Ramos (cell line): ENCODE data around the gene CPEB1.

Source experiments
- in situ Hi-C: fragments of 300-500 bp; cut with MboI; formaldehyde crosslinking; loops from one replicate; pipeline ENCODE4 v1.14.3; 2022; ENCODE audit warnings: low sequenced_read_pairs; ENCODE audit not compliant: unreplicated experiment

The CPEB1 gene

DNA sequence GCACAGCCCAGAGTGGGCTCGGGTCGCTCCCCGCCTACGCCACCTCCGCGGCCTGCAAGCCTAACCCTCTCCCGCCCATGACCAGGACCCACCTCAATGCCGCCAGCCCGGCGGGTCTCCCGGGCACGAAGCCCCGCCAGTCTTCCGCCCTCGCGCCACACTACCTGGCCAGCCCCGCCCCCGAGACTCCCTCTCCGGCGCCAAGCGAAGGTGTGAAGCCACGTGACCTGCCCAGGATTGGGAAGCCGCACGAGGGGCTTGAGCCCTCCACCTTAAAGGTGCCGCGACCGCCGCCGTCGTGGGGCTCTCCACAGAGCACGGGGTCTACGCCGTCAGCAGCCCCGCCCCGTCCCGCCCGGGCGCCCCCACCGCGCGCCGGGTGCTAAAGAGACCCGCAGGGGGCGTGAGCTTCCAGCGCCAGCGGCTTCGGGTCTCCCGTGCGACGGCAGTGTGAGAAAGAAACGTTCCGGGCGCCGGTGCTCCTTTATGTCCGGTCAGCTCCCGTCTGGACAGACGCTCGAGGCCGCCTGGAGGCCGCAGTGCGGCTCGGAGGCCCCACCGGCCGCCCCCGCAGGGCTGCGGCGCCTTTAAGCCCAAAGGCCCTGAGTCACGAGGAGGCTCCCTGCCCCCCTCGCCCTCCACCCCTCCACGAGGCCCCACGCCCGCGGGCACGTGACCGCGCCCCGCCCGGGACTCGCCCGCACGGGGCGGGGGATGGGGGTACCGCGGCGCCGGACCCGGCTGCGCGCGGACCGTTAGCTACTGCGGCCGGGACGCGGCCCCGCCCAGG is at the start of gene CPEB1:
Gene CPEB1, minus strand, starts transcription at position 319 of the 790 bp plus-strand sequence. CDS start 18,904 bp downstream, outside the sequence.
- in situ Hi-C loops = no loop called here

DNA sequence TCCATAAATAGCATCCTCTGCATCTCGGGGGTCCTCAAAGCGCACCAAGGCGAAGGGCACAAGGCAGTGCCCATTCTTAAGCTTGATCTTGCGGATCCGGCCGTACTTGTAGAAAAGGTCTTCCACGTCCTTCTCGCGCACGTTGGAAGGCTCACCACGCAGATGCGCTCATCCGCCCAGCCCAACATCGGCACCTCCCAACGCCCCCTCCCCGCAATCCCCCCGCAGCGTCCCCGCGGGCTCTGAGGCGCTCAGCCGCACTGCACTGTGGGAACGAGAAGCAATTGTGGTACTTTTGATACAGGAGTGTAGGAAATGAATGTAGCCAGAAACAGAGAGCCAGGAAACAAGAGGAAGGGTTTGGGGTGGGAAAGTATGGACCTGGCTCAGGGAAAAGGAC is 45.0 kb upstream of the CPEB1 start:
- in situ Hi-C loops = no loop called here

DNA sequence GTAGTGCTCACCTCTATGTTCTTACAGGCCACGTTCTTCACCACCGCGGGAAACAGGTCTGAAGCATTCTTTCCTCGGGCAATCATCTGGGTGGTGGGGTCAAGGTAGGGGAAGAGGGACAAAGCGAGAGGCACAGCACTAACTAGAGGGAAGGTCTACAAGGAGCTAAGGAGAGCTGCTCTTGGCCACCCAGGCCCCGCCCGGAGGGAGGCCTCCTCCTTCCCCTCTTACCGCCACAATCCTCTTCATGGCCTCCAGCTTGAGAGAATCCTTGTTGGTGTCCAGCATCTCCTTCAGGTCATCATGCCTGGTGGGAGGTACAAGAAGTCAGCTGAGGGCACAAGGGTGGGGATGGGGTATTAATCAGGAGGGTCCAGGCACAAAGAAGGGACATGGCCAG is 42.0 kb upstream of the CPEB1 start:
- in situ Hi-C loops = no loop called here

DNA sequence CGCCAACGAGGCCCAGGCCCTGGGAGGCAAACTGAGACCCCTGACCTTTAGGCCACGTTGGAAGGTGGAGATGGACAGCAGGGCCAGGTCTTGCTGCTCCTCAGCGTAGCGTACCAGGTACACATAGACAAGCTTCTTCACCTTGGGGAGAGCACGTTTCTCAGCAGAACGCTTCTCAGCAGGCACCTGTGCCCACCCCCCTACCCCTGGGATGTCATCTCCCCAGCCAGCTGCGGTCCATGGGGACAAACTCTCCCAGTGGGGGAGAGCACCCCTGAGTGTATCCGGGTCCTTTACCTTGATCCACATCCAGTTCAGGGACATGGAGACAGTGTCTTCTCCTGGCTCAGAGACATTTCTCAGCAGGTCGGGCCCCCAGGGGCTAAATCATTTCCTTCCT is 41.5 kb upstream of the CPEB1 start:
- in situ Hi-C loops = no loop called here

DNA sequence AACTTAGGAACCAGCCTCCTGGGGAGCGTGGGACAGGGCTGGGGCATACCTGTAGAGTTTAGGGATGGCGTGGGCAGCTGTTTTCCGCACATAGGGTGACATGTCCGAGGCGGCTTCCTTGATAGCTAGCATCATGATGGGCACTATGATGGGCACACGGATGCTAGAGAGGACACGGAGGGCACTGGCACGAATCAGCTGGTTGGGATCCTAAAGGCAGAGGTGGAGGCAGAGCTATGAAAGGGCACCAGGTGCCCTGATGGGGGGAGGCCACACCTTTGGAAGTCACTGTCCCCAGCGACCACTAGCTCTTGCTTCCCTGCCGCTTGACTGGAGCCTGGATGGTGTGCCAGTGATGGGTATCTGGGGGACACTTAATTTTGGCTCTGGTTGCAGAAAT is 34.2 kb upstream of the CPEB1 start:
- in situ Hi-C loops = no loop called here

DNA sequence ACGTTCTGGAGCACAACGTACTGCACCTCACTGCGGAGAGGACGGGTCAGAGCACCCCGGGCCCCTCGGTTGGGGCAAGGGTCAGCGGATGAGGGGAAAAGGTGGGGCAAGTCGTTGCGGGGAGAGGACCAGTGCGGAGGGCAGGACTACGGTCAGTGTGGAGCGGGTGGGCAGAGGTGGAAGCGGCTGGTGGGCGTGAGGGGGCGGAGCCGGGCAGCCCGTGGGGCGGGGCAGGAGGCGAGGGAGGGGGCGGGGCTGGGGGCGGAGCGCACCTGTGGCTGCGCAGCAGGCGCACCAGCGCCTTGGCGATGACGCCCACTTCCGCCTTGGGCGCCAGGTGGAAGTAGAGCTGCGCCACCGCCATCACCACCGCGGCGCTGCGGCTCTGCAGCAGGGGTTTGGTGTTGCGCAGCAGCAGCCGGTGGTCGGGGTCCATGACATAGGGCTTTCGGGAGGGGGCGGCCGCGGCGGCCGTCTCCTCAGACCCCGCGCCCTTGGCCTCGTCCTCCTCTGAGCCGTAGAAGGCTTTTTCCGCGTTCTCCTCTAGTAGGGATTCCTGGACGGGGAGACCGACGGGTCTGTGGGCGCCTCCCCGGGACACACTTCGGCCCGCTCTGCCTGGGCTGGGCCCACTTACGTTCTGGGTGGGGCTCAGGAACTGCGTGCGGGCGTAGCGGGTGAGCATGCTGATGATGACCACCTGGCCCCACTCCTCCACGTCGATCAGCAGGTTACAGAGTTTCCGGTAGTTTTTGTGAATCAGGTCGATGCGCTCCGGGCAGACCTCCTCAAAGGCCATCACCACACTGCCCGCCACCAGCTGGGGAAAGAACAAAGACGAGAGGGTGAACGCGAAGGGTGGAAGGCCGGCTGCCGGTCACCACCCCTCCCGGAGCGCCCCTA is 33.3 kb upstream of the CPEB1 start:
- in situ Hi-C loops = no loop called here

- in situ Hi-C loops = no loop called here
Measured at GRCh38 chr15:82679626-82680199, 32.5 kb upstream of the CPEB1 start.

DNA sequence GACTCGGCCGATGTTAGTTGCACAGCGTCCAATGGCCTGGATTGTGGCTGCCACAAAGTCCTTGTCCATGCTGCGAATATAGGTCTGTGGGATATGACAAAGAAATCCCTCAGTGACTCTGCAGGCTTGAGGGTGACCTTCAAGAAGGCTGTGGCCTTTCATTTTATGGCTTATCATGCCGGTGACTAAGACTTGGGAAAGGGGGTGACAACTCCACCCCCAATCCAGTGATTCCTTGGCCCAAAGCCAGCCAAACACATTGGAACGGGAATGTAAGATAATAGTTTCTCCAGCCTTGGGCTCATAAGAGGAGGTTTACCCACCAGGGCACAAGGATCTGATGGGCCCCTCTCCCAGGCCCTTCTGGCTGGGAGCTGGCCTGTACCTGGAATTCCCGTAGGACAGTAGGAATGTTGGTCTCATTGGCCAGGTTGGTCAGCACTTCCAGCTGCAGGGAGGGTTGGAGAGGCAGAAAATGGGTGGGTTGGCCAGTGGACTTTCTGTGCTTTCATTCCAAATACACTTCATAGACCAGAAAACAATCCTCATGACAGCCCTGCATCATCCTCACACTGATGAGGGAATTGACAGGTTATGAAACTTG is 30.7 kb upstream of the CPEB1 start:
- in situ Hi-C loops = no loop called here

DNA sequence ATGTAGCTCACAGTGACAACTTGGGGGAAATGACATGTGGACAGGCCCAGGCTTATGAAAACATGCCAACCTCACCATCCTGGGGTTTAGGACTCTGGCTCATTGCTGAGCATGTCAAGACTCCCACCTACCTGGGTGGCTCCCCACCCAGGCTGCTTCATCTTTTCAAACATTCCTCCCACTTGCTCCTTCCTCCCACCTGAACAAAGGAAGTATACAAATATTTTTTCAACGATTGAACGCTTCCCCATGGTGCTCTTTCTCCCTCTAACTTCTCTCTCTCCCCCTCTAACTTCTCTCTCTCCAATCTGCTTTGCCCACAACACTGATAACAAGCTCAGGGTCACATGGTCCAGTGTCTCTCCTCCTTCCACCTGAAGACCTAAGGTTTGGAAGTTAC is 27.7 kb upstream of the CPEB1 start:
- in situ Hi-C loops = no loop called here

GRCh38 chr15:82670699-82671098 is 23.5 kb upstream of the CPEB1 start:
- in situ Hi-C loops = no loop called here

GRCh38 chr15:82666606-82667005 is 19.4 kb upstream of the CPEB1 start:
- in situ Hi-C loops = no loop called here

DNA sequence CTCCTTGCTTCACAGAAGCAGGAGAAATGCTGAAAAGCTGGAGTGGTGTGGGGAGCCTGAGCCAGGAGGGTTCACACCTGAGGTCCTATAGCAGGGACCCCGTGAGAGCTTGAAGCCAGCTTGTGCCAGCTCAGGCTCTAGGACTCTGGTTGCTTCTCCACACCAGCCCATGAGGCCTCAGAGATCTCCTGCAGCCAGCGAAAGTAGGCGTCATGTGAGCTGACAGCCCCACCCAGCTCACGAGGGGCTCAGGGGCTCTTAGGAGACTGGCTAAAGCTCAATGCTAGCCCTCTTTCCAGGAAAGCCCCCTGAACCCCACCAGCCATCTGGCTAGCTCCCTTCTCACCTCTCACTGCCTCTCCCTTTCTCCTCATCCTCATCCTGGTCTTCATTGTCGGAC is 16.9 kb upstream of the CPEB1 start:
- in situ Hi-C loops = no loop called here

DNA sequence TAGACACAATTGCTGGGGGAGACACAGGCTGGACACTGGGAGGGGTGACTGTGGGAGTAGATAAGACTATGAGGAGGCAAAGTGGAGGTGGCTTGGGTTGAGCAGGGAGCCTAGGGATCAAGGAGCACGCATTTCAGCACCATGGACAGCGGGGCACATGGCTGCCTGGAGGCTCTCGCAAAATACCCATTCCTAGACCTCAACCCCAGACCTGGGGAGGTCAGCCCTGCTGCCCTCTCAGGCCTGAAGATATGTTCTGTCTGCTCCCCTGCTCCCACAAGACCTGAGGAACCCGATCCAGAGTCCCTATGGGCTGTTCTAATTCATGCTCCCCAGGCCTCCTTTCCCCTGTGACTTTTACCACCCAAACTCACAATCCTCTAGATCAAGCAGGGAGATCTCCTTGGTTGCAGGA is 16.0 kb upstream of the CPEB1 start:
- in situ Hi-C loops = no loop called here

DNA sequence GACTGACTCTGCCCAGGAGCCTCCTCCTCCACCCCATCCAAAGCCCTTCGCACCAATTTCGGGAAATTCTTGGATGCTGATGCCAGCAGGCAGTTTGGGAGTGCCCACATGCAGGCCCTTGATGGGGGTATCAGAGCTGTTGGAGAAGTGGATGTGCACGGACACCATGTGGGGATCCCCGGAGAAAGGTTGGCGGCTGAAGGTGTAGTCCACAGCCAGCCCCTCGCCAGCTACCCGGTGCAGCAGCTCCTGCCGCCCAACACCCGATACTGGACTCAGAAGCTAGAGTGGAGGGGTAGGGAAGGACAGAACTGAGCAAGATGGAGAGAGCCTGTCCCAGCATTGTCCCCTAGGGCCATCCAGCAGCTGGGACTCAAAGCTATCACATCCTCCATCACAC is 15.5 kb upstream of the CPEB1 start:
- in situ Hi-C loops = no loop called here

DNA sequence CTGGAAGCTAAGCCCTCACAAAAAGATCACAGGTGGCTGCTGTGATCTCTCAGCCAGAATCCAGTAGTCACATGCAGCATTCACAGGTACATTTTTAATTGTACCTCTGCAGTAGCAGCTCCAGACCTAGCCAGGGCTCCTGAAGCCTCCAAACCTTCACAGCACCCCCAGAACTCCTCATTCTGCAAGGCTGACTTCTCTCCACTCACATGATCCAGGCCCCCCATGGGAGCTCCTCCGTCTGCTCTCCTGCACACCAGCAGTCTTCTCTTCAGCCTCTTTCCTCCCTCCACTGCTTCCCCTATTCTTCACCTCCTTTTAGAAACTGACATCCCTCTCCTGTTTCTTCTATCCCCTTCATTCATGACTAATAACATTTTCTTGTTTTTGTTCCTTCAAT is 13.2 kb upstream of the CPEB1 start:
- in situ Hi-C loops = no loop called here

GRCh38 chr15:82656641-82657266 is 9.6 kb upstream of the CPEB1 start:
- in situ Hi-C loops = no loop called here

- in situ Hi-C loops = no loop called here
Measured at GRCh38 chr15:82655606-82656005, 8.4 kb upstream of the CPEB1 start.

- in situ Hi-C loops = no loop called here
Measured at GRCh38 chr15:82653483-82654168, 6.5 kb upstream of the CPEB1 start.

DNA sequence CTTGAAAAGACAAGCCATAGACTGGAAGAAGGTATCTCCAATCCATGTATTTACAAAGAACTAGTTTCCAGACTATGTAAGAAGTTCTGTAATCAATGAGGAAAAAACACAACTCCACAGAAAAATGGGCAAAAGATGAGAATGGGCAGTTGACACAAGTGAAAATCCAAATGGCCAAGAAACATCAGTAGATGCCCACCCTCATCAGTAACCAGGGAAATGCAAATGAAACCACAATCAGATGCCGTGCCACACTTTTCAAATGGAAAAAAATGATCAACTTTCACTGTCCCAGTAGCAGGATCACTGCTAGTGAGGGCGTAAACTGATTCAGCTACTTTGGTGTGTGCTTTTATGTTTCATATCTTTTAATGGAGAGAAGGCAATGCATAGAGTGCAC is 4.5 kb upstream of the CPEB1 start:
- in situ Hi-C loops = no loop called here
